ENCODE results near the gene C1orf141.

The C1orf141 gene

DNA sequence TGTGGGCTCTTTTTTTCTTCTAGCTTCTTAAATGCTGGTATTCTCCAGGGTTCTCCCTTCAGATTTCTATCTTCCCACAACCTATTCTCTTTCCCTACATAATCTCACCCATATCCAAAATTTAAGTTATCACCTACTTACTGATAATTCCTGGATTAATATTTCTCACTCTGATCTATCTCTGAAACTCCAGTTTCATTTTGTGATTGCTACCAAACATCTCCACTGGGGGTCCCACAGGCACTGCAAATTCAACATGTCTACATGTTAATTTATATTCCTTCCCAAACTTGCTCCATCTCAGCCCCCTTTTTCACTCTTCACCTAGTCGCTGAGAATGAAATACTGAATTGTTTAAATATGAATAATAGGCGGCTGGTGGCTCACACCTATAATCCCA lies 9.9 kb upstream of the C1orf141 start:
- in situ Hi-C loops (cut with MboI; ENCODE audit: low sequenced_read_pairs), result loop anchor here (10.0 to 25.0 kb wide), 2 partner anchors 140 to 382 kb away; partner anchors contain the start of gene DYNLT5

DNA sequence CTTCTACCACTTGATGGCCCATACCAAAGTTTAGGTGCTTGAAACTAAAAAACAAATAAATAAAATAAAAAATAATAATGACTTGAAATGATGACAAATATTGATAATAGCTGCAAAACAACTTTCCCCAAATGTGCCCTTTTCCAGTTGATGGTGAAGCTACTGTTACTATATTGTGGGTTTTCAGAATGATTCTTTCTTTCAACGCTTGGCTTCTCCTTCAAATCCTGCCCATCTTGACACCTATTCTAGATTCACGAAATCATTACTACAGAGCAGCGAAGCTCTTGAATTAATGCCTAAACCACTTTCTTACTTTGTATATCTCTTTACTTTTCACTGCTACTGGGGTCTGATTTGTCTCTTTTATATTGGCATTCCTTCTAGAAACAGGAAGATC lies 9.2 kb upstream of the C1orf141 start:
- in situ Hi-C loops (cut with MboI; ENCODE audit: low sequenced_read_pairs), result loop anchor here (10.0 to 25.0 kb wide), 2 partner anchors 139 to 382 kb away; partner anchors contain the start of gene DYNLT5

DNA sequence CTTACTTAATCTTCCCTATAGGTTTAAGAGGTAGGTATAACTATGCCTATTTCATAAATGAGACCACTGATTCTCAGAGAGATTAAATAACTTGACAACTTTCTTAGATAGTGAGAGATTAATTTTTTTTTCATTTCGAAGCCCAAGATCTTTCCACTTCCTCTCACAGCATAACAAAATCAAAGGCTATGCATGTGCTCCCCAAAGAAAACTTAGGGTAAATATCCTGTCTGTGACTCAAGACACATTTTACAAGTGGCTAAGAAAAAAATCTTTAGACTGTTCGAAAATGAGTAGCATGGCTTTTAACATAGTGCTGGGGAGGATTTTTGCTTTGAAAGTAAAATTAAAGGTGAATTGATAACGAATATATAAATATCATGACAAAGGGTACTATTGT lies 8.2 kb upstream of the C1orf141 start:
- in situ Hi-C loops (cut with MboI; ENCODE audit: low sequenced_read_pairs), result loop anchor here (10.0 to 25.0 kb wide), 2 partner anchors 138 to 381 kb away; partner anchors contain the start of gene DYNLT5

- in situ Hi-C loops (cut with MboI; ENCODE audit: low sequenced_read_pairs), result loop anchor here (10.0 to 25.0 kb wide), 2 partner anchors 137 to 380 kb away; partner anchors contain the start of gene DYNLT5
These were observed 7.1 kb upstream of the C1orf141 start for GRCh38 chr1:67141832-67142231.

DNA sequence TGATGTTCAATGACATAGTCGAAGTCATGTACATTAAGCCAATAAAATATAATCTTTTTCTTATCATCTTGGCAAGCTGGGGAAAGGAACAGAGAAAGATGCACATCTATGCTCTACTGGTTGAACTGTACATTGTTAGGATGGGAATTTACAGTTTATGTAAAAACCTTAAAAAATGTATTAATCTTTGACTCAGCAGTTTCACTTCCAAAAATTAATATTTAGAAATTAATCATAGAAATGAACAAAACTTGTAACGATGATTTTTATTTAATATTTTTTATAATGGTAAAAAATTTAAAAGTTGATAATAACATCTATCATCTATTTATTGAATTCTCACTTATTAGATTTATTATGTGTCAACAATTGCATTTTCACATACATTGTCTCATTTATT lies 5.7 kb upstream of the C1orf141 start:
- in situ Hi-C loops (cut with MboI; ENCODE audit: low sequenced_read_pairs), result loop anchor here (10.0 to 25.0 kb wide), 2 partner anchors 136 to 378 kb away; partner anchors contain the start of gene DYNLT5

GRCh38 chr1:67138813-67139499 lies 4.2 kb upstream of the C1orf141 start:
- in situ Hi-C loops (cut with MboI; ENCODE audit: low sequenced_read_pairs), result loop anchor here (25.0 kb wide), 1 partner anchor 377 kb away; the partner anchor contains the start of gene DYNLT5

DNA sequence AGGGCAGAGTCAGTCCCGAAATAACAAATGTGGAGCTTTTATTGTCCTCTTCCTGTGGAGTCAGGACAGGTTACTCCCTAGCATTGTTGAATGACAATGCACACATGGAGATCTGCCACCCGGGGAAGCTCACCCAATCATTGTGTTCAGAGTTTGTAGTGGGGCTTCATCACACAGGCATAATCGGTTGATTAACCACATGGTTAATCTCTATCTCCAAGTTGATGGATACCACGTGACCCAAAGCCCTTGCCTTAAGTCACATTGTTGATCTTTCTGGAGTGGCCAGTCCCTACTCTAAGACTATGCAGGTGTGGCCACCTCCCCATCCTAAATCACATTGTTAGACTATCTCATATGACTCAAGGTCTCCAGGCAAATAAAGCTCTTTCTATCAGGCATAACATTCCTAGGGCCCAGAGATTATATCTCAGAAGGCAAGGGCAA lies 2.6 kb upstream of the C1orf141 start:
- in situ Hi-C loops (cut with MboI; ENCODE audit: low sequenced_read_pairs), result loop anchor here (25.0 kb wide), 1 partner anchor 375 kb away; the partner anchor contains the start of gene DYNLT5

DNA sequence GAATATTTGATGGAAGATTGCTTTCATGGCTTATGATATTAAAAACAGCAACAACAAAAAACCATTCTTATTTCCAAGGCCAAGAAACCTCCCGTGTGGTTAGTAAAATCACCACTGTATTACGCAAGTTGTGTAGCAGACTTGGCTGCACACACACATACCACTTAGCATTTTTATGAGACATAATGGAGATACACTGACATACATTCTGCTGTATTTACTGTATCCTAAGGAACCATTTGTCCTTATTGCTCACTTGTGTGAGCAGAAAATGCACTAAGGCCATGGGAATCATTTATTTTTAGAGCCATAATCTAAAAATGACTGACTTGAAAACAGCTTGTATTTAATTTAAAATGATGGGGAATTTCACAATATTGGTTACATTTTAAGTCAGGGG lies 584 bp upstream of the C1orf141 start:
- in situ Hi-C loops (cut with MboI; ENCODE audit: low sequenced_read_pairs), result loop anchor here (25.0 kb wide), 1 partner anchor 373 kb away; the partner anchor contains the start of gene DYNLT5

DNA sequence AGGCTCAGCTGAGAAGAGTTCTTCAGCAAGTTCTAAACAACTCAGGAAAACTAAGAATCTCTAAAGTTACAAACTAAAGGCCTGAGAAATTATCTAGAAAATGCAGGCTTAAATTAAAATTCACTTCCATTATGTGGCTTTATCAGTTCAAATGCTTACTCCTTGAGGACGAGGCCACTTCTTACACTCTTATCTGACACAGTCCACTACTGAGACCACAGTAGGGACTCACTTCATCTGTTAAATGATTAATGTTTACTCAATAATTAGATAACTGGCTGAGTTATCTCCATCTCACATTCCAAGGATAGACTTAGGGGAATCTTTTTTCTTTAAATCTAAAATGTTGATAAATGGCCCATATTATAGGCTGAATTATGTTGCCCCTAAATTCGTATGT lies 1.6 kb downstream of the C1orf141 start:
- in situ Hi-C loops (cut with MboI; ENCODE audit: low sequenced_read_pairs), result loop anchor here (25.0 kb wide), 1 partner anchor 371 kb away; the partner anchor contains the start of gene DYNLT5

GRCh38 chr1:67130673-67131072 lies 4.1 kb downstream of the C1orf141 start:
- in situ Hi-C loops (cut with MboI; ENCODE audit: low sequenced_read_pairs), result loop anchor here (25.0 kb wide), 1 partner anchor 368 kb away; the partner anchor contains the start of gene DYNLT5

DNA sequence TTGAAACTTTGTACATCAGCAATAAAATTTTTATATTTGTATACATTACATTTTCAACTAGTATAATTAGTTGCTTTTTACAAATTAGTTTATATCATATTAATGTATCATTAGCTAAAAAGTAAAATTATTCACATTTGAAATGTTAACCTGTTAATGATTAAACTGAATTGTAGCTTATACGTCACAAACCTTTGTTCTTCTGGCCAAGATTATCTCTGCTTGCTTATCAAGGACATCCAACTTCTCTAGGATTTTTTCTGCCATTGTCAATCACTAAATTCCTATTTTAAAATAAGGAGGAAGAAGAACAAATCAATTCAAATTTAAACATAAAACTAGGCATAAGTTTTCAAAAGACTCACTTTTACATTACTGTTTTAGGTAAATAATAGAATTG lies 7.8 kb downstream of the C1orf141 start:
- in situ Hi-C loops (cut with MboI; ENCODE audit: low sequenced_read_pairs), result loop anchor here (25.0 kb wide), 1 partner anchor 365 kb away; the partner anchor contains the start of gene DYNLT5

DNA sequence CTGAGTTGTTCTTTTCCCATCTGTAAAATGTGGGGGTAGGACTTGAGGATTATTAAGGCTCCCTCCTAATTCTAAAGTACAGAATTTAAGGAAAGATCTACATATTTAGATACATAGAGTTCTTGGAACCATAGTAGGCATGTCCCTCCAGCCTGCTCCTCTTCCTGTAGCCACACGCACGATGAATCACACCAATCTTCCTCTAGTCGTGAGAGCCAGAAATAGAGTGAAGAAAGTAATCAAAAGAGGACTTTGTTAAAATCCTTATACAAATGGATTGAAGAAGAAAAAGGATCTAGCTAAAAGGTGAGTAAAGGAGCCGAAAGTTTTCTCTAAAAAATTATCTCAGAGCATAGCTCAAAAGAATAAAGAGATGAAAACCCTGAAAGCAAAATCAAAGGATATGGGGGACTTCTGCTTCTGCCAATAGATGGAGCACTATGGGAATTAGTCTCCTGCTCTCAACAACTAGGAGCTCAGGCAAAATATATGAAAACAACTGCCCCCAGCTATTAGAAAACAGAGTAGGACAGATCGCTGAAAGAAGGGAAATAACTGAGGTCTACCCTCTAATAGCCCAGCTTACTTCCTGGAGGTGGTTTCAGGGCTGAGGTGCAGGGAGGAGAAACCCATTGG lies 8.5 kb downstream of the C1orf141 start:
- in situ Hi-C loops (cut with MboI; ENCODE audit: low sequenced_read_pairs), result loop anchor here (25.0 kb wide), 1 partner anchor 364 kb away; the partner anchor contains the start of gene DYNLT5

DNA sequence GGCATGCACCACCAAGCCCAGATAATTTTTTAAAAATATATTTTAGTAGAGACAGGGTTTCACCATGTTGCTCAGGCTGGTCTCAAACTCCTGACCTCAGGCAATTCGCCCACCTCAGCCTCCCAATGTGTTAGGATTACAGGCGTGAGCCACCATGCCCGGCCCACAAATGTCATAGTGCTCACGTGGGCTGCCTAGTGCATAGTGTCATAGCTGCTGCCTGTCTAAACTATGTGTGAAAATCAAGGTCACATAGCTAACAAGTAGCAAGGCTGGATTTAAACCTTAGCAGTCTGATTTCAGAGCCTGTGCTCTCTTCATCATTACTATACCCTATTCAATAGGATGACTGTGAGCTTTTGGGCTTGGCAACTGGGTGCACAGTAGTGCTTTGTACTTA lies 10.3 kb downstream of the C1orf141 start:
- in situ Hi-C loops (cut with MboI; ENCODE audit: low sequenced_read_pairs), result no loop called here

- in situ Hi-C loops (cut with MboI; ENCODE audit: low sequenced_read_pairs), result no loop called here
These were observed 13.7 kb downstream of the C1orf141 start for GRCh38 chr1:67120855-67121619.

DNA sequence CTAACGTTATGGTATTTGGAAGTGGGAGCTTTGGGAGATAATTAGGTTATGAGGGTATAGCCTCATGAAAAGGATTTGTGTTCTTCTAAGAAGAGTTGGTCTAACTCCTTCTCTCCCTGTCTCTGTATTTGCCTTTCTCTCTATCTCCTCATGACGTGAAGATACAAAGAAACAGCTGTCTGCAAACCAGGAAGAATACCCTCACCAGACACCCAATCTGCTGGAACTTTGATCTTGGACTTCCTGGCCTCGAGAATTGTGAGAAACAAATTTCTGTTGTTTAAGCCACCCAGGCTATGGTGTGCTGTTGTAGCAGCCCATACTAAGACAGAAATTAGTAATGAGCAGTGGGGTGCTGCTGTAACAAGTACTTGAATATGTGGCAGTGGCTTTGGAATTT lies 16.1 kb downstream of the C1orf141 start:
- in situ Hi-C loops (cut with MboI; ENCODE audit: low sequenced_read_pairs), result no loop called here

- in situ Hi-C loops (cut with MboI; ENCODE audit: low sequenced_read_pairs), result no loop called here
These were observed 16.6 kb downstream of the C1orf141 start for GRCh38 chr1:67118191-67118590.

- in situ Hi-C loops (cut with MboI; ENCODE audit: low sequenced_read_pairs), result no loop called here
These were observed 20.6 kb downstream of the C1orf141 start for GRCh38 chr1:67114162-67114561.

DNA sequence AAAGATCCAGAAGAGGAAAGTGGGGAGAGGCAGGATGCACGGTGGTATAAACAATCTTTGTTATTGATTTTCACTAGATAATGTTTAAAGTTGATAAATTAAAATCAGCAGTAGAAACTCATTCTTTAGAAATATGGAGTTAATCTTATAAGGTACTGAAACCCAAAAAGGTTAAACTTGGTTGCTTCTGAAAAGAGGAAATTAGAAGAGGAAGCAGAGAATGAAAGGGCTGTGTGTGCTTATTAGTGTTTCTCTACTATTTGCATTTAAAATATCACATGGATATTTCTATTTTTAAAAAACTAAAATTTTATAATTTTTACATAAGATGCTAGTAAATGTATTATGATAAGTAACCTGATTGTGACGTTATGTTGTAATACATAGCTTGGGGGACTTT lies 24.4 kb downstream of the C1orf141 start:
- in situ Hi-C loops (cut with MboI; ENCODE audit: low sequenced_read_pairs), result no loop called here

DNA sequence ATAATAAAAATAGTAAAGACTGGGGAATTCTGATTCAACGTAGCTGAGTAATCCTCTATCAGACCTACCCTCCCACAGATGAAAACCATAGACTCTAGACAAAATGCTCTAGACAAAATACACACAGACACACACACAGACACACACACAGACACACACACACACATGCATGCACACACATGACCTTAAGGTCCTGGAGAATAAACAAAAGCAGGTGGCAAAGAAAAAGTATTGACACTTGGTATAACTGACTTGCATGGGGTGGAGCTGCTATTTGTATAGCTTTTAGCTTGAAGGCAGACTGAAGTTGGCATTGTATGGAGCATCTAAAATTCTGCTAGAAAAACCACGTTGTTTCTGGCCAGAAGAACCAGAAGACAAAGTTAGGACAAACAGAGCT lies 29.3 kb downstream of the C1orf141 start:
- in situ Hi-C loops (cut with MboI; ENCODE audit: low sequenced_read_pairs), result no loop called here

- in situ Hi-C loops (cut with MboI; ENCODE audit: low sequenced_read_pairs), result no loop called here
These were observed 31.2 kb downstream of the C1orf141 start for GRCh38 chr1:67103548-67103947.

DNA sequence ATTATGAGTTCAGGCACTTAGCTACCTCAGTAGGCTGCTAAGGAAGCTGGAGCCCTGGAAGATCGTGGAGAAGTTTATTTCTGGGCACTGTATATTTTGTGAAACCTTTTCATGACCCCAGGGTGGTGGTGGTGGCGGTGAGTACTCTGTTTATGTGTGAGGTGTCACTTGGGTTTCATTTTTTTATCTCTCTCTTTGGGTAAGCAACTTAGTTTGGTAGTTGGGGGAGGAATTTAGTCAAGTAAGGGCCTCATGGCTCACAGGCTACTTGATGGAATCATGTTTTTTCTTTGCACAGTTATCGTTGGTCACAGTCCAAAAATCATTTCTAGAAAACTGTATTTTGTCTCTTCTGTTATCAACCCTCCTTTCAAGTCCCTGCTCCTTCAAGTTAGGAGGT lies 33.9 kb downstream of the C1orf141 start:
- in situ Hi-C loops (cut with MboI; ENCODE audit: low sequenced_read_pairs), result no loop called here
